Activated T-helper 2 cell treated with anti-CD3 and anti-CD28 coated beads, Interferon-gamma antibody, Interleukin-2, Interleukin-4, amounts not matched to agents 10 μg/mL and 5 μg/mL and 100 μg/mL, durations not matched to agents 14 hours and 24 hours and 36 hours (primary cell): Measurements from ENCODE around the gene FAM50A. TPM values are rescaled to one million over a fixed set of nuclear protein-coding genes. Genes with fewer than 3 reads are reported as not detected.
A peak's percentile ranks its signal among the peaks of the same experiment; 100 is the strongest.

ENCODE experiments used
- DNase-seq: peaks from one replicate; pipeline ENCODE4 v3.0.0; 2021; ENCODE audit warnings: low spot score
- H3K27ac Mint-ChIP-seq: one replicate; pipeline ENCODE4 v1.8.0; 2021; ENCODE audit warnings: mixed read lengths
- H3K27me3 Mint-ChIP-seq: one replicate; pipeline ENCODE4 v1.8.0; 2021; ENCODE audit warnings: low read depth, mixed read lengths
- H3K36me3 Mint-ChIP-seq: one replicate; pipeline ENCODE4 v1.8.0; 2021; ENCODE audit warnings: low read depth, mixed read lengths
- H3K4me1 Mint-ChIP-seq: one replicate; pipeline ENCODE4 v1.8.0; 2021; ENCODE audit warnings: low read depth, mixed read lengths
- H3K4me3 Mint-ChIP-seq: one replicate; pipeline ENCODE4 v1.8.0; 2021; ENCODE audit warnings: low read depth, mild to moderate bottlenecking, moderate library complexity, mixed read lengths
- H3K9me3 Mint-ChIP-seq: one replicate; pipeline ENCODE4 v1.8.0; 2021; ENCODE audit warnings: mixed read lengths
- intact Hi-C: fragments of 100-400 bp; cut with micrococcal nuclease; formaldehyde crosslinking; loops from one replicate; pipeline ENCODE4 v1.15.1; 2023
- total RNA-seq: library from RNA; stranded (reverse); gene quantifications from 2 replicates; pipeline ENCODE4 v1.2.3, GENCODE V29; 2022

The FAM50A gene
- total RNA-seq, 1 donor from 2014 or later = 84.1 TPM

DNA sequence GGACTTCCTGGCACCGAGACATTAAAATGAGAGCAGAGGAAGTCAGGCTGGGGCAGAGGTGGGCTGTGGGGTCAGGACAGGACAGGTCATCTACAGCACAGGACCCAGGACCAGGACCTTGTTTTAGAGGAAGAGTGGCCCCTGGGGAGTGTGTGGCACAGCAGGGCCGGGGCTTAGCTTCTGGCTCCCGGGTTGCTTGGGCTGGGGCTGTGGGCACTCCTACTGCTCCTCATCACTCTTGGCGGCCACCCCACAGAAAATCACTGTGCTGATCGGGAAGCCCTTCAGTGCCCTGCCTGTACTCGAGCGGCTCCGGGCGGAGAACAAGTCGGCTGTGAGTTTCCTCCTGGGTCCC, 23.6 kb upstream of the FAM50A start:
- Mint-ChIP-seq H3K9me3 (no peaks in the 10 kb centered on the region), H3K4me3 (no peak overlapping the region), H3K27me3 (no peaks in the 10 kb centered on the region), H3K27ac (no peak overlapping the region), H3K36me3 (peaks cover 11% of the 10 kb centered on the region), H3K4me1 (no peaks in the 10 kb centered on the region)
- intact Hi-C loops = no loop called here
- no peak for DNase-seq

DNA sequence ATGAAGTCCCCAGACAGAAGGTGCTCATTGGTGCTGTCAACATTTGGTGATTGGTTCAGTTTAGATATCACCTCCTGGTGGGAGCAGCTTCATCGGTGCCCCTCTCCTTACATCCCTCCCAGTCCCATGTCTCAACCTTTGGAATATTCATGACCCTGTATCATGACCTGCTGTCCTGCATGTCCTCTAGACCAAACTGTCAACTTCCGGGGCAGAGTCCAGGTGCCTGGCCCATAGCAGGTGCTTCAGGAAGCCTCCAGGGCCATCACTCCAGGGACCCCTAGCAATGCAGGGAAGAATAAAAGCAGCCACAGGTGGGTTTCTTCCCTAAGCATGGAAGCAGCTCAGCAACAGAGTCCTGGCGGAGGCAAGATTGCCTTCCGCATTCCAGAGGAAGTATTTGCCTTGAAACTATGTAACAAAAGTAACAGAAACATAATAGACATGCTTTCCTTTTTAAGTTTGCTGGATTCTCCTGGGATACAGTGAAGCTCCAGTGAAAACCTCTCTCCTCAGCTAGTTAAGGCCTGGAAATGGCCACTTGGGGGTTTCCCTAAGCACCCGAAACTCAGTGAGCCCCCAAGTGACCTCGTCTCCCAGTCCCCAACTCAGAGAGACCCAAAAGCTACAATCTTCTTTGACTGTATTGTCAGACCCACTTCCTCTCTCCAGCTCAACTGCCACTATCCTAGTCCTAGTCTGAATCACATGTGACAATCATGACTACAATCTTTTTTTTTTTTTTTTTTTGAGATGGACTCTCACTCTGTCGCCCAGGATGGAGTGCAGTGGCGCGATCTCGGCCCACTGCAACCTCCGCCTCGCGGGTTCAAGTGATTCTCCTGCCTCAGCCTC, 16.8 kb upstream of the FAM50A start:
- Mint-ChIP-seq H3K27ac (no peak overlapping the region), H3K36me3 (peaks cover 9% of the 10 kb centered on the region), H3K4me3 (peak overlapping the region; percentile 13), H3K9me3 (no peaks in the 10 kb centered on the region), H3K27me3 (no peaks in the 10 kb centered on the region), H3K4me1 (peaks cover 19% of the 10 kb centered on the region)
- intact Hi-C loops = no loop called here
- DNase-seq = no peak

DNA sequence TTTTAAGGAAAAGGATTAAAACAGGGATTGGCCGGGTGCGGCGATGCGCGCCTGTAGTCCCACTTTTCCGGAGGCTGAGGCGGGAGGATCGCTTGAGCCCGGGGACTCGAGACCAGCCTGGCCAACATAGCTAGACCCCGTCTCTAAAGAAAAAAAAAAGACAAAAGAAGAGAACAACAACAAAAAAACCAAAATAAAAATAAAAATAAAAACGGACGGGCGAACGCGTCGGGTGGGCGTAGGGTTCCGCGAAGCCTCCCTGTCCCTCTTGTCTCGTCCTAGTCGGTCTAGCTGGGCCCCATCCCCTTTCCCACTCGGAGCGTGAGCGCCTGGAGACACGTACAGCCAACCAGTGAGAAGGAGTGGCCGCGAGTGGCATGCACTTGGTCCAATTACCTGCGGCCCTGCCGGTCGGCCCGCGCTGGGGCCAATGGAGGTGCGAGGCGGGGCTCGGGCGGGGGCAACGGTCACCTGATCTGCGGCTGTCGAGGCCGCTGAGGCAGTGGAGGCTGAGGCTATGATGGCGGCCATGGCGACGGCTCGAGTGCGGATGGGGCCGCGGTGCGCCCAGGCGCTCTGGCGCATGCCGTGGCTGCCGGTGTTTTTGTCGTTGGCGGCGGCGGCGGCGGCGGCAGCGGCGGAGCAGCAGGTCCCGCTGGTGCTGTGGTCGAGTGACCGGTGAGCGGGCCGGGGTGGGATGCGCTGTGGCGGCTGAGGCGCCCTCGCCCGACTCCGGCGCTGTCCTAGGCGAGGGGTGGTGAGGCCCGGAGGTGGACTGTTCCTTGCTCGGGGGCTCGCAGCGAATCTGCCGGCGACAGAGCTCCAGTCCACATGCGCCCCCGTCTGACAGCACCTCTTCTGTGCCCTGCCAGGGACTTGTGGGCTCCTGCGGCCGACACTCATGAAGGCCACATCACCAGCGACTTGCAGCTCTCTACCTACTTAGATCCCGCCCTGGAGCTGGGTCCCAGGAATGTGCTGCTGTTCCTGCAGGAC, 15.5 kb upstream of the FAM50A start, which contains the start of gene ATP6AP1:
TSS of gene ATP6AP1 (plus strand) at position 502 of the 996 bp plus-strand sequence. CDS start at position 518, 16 bp downstream.
- H3K27me3 Mint-ChIP-seq = no peaks in the 10 kb centered on the region
- peaks cover 13% of the 10 kb centered on the region for H3K36me3 Mint-ChIP-seq
- intact Hi-C loops = loop anchor here (1.0 kb wide), 1 partner anchor 16 kb away; no protein-coding TSS in a partner anchor
- H3K4me3 Mint-ChIP-seq = peak within 1 kb of the TSS; percentile 77
- no peaks in the 10 kb centered on the region for H3K9me3 Mint-ChIP-seq
- H3K27ac Mint-ChIP-seq = peak within 1 kb of the TSS; percentile 72
- DNase-seq = peak; percentile 87
- peaks cover 19% of the 10 kb centered on the region for H3K4me1 Mint-ChIP-seq

DNA sequence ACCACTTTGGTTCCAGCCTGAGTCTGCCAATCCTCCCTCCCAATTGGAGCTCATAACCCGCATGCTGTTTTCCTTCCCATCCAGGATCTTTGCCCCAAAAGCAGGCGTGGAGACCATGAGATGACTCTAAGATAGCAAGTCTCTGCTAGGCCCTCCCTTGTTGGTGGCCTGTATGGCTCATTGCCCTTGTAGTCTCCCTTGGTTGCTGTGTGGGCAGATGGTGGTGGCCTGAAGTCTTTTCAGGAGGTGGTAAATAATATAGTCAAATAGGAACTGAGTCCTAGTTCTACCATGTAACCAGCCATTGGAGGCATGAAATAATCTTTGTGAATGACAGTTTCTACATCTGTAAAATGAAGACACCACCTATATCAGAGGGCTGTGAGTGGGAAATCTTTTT, 14.2 kb upstream of the FAM50A start:
- intact Hi-C loops = no loop called here
- peaks cover 14% of the 10 kb centered on the region for H3K36me3 Mint-ChIP-seq
- peak overlapping the region; percentile 77 for H3K4me3 Mint-ChIP-seq
- peak overlapping the region; percentile 72 for H3K27ac Mint-ChIP-seq
- no peaks in the 10 kb centered on the region for H3K27me3 Mint-ChIP-seq
- DNase-seq = no peak
- peaks cover 19% of the 10 kb centered on the region for H3K4me1 Mint-ChIP-seq
- no peaks in the 10 kb centered on the region for H3K9me3 Mint-ChIP-seq

DNA sequence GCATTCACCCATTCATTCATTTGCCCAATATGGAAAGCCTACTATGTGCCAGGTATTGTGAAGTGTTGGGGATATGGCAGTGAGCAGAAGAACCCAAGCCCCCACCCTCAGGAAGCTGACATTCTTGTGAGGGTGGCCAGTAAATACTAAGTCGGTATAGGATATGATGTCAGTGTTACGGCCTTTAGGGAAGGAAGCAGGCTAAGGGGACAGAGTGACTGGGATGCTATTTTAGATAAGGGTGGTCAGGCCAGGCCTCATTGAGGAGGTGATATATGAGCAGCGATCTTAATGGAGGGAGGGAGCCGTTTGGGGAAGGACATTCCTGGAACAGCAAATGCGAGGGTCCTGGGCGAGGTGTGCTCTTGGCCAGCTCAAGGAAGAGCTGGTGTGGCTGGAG, 13.5 kb upstream of the FAM50A start:
- Mint-ChIP-seq H3K27ac (peak overlapping the region; percentile 5), H3K4me3 (no peak overlapping the region), H3K4me1 (peaks cover 19% of the 10 kb centered on the region), H3K9me3 (no peaks in the 10 kb centered on the region), H3K36me3 (peaks cover 18% of the 10 kb centered on the region), H3K27me3 (no peaks in the 10 kb centered on the region)
- no peak for DNase-seq
- intact Hi-C loops = no loop called here

DNA sequence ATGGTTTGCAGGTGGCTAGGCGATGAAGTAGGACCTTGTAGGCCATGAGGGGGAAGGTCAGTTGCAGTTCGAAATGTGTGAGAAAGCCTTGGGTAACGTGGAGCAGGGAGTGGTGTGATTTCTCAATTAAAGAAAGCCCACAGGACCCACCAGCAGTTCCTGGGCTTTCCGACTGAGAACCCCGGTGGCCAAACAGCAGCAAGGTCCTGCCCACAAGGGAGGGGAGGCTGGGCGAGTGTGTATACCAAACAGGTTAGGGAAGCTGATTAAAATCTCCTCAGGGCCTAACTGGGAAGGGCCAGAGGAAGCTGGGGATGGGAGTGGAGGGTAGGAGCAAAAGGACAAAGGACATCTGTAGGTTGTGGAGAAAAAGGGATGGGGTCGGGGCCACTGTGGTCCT, 13.0 kb upstream of the FAM50A start:
- Mint-ChIP-seq H3K36me3 (peaks cover 22% of the 10 kb centered on the region), H3K9me3 (no peaks in the 10 kb centered on the region), H3K4me1 (peaks cover 19% of the 10 kb centered on the region), H3K27me3 (no peaks in the 10 kb centered on the region), H3K27ac (peak overlapping the region; percentile 5), H3K4me3 (no peak overlapping the region)
- no peak for DNase-seq
- intact Hi-C loops = no loop called here

DNA sequence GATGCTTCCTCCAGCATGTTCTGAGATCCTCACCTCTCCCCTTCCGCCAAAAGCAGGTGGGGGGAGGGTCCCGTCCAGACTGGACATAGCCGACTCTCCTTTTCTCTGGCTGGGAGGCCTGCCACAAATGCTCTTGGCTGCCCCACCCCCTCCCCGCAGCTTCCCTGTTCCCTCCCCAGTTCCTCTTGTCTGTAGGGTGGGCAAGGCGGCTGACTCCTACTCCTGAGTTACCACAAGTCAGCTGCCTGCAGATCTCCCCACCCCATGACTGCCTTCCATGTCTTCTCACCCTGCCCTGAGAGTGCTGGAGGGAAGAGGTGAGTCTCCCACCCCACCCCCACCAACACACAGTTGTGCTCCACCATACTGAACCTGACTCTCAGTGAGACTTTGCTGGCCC, 12.6 kb upstream of the FAM50A start:
- H3K27ac Mint-ChIP-seq = peak overlapping the region; percentile 5
- no peak for DNase-seq
- intact Hi-C loops = no loop called here
- peaks cover 21% of the 10 kb centered on the region for H3K4me1 Mint-ChIP-seq
- peaks cover 27% of the 10 kb centered on the region for H3K36me3 Mint-ChIP-seq
- H3K9me3 Mint-ChIP-seq = no peaks in the 10 kb centered on the region
- no peak overlapping the region for H3K4me3 Mint-ChIP-seq
- H3K27me3 Mint-ChIP-seq = no peaks in the 10 kb centered on the region

DNA sequence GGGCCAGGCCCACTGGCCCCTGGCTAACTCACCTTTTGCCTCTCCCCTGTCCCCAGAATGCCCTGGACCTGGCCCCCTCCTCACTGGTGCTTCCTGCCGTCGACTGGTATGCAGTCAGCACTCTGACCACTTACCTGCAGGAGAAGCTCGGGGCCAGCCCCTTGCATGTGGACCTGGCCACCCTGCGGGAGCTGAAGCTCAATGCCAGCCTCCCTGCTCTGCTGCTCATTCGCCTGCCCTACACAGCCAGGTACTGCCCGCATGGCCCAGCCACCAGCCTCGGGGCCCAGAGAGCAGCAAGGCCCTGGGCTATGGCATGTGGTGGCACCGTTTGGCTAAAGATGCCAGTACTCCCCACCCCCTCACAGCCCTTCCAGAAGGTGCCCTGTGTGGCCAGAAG, 11.7 kb upstream of the FAM50A start:
- H3K4me3 Mint-ChIP-seq = no peak overlapping the region
- DNase-seq = no peak
- no peaks in the 10 kb centered on the region for H3K27me3 Mint-ChIP-seq
- H3K4me1 Mint-ChIP-seq = peaks cover 23% of the 10 kb centered on the region
- H3K27ac Mint-ChIP-seq = no peak overlapping the region
- peaks cover 29% of the 10 kb centered on the region for H3K36me3 Mint-ChIP-seq
- no peaks in the 10 kb centered on the region for H3K9me3 Mint-ChIP-seq
- intact Hi-C loops = no loop called here

DNA sequence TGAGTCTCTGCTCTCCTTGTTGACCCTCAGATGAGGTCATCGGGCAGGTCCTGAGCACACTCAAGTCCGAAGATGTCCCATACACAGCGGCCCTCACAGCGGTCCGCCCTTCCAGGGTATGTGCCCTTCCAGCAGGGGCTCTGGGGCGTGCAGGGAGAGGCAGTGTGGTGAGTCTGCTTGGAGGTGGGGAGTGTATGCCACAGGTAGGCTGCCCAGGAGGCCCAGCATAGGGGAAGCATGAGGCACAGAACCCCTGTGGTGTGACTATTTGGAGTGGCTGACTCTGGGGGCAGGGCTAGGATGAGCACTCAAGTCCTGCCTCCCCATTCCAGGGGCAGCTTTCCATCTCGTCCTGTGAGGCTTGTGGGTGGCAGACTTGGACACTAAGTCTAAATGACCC, 10.3 kb upstream of the FAM50A start:
- Mint-ChIP-seq H3K27ac (no peak overlapping the region), H3K27me3 (no peaks in the 10 kb centered on the region)
- intact Hi-C loops = no loop called here

DNA sequence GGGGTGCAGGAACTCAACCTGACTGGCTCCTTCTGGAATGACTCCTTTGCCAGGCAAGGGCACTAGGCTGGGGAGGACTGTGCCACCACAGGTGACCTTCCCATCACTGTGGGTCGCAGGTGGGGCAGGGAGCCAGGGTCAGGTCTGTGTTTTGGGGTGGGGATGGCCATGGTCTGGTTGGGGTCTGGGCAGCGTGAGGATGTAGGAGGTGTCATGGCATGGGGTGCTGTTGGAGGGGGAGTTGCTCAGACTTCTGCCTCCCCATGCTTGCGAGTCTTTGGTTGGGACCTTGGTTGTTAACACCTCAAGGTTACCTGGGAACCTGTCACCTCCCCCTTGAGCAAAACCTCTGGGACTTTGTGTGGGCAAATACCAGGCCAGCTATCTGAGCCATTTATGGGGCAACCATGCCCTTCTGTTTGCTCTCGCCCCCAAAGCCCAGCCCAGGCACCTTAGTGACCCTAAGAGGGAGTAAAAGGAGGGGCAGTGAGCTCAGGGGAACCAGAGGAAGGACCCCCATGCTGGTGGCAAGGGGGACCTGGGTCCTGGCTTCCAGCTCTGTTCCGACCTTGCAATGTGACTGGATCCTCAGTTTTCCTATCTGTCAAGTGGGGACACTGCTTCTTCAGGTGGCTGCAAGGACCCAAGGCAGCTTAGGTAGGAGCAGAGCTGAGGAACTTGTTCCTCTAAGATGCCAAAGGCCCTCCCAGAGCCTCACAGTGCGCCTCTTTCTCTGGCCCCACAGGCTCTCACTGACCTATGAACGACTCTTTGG, 9.4 kb upstream of the FAM50A start:
- no peak for DNase-seq
- no peaks in the 10 kb centered on the region for H3K27me3 Mint-ChIP-seq
- H3K36me3 Mint-ChIP-seq = peaks cover 38% of the 10 kb centered on the region
- no peak overlapping the region for H3K4me3 Mint-ChIP-seq
- no peaks in the 10 kb centered on the region for H3K9me3 Mint-ChIP-seq
- peaks cover 19% of the 10 kb centered on the region for H3K4me1 Mint-ChIP-seq
- intact Hi-C loops = loop anchor here (5.0 kb wide), 1 partner anchor 37 kb away; the partner anchor contains the start of gene RPL10
- peak overlapping the region; percentile 33 for H3K27ac Mint-ChIP-seq

More for the DNA sequence above, 10.3 kb upstream of the FAM50A start:
- no peak overlapping the region for H3K4me3 Mint-ChIP-seq
- no peak for DNase-seq
- H3K36me3 Mint-ChIP-seq = peaks cover 34% of the 10 kb centered on the region
- H3K4me1 Mint-ChIP-seq = peaks cover 24% of the 10 kb centered on the region
- no peaks in the 10 kb centered on the region for H3K9me3 Mint-ChIP-seq

DNA sequence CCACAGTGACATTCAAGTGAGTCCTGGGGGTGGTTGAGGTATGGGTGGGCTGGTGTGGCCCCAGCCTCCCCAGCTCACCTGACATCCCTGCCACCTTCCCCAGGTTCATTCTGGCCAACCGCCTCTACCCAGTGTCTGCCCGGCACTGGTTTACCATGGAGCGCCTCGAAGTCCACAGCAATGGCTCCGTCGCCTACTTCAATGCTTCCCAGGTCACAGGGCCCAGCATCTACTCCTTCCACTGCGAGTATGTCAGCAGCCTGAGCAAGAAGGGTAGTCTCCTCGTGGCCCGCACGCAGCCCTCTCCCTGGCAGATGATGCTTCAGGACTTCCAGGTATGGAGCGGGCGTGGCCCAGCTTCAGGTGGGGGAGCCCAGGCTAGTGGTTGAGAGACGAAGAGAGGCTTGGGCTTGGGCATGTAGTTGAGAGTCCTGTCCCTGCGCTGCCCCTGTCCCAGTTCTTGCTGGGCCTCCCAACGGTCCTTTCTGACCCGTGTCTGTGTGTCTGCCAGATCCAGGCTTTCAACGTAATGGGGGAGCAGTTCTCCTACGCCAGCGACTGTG, 8.7 kb upstream of the FAM50A start:
- Mint-ChIP-seq H3K9me3 (no peaks in the 10 kb centered on the region), H3K4me3 (no peak overlapping the region), H3K36me3 (peaks cover 40% of the 10 kb centered on the region), H3K27ac (no peak overlapping the region), H3K4me1 (peaks cover 16% of the 10 kb centered on the region), H3K27me3 (no peaks in the 10 kb centered on the region)
- no peak for DNase-seq
- intact Hi-C loops = loop anchor here (5.0 kb wide), 1 partner anchor 38 kb away; the partner anchor contains the start of gene RPL10
